Measurements from ENCODE around the gene CALHM5.
"Not testable (repeated sequence)": the region's sequence is repeated elsewhere in the genome, so short reads cannot be mapped to it uniquely, and the experiment has no call there.

DNA sequence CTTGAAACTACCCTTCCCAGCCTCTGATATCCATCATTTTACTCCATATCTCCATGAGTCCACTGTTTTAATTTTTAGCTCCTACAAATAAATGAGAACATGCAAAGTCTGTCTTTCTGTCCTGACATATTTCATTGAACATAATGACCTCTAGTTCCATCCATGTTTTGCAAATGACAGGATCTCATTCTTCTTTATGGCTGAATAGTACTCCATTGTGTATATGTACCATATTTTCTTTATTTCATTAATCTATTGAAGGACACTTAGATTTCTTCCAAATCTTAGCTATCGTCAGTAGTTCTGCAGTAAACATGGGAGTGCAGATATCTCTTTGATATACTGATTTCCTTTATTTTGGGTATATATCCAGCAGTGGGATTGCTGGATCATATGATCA, 16.3 kb upstream of the CALHM5 start:
- not testable (repeated sequence) for TF ChIP-seq ZNF140 (tag by site-specific recombination; IDR thresholded peaks at IDR 0.05); HOXD13 (CRISPR knock-in tag; IDR thresholded peaks at IDR 0.05; ENCODE audit: borderline replicate concordance); ZNF175 (tag by site-specific recombination; IDR thresholded peaks at IDR 0.05); ZEB2 (tag by site-specific recombination; IDR thresholded peaks at IDR 0.05); KLF9 (tag by site-specific recombination; IDR thresholded peaks at IDR 0.05; ENCODE audit: low read depth); ZNF239 (tag by site-specific recombination; IDR thresholded peaks at IDR 0.05)
- TF ChIP-seq, protein P1, sequence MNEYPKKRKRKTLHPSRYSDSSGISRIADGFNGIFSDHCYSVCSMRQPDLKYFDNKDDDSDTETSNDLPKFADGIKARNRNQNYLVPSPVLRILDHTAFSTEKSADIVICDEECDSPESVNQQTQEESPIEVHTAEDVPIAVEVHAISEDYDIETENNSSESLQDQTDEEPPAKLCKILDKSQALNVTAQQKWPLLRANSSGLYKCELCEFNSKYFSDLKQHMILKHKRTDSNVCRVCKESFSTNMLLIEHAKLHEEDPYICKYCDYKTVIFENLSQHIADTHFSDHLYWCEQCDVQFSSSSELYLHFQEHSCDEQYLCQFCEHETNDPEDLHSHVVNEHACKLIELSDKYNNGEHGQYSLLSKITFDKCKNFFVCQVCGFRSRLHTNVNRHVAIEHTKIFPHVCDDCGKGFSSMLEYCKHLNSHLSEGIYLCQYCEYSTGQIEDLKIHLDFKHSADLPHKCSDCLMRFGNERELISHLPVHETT (tag by site-specific recombination; IDR thresholded peaks at IDR 0.05) = not testable (repeated sequence)
- TF ChIP-seq, protein P2, sequence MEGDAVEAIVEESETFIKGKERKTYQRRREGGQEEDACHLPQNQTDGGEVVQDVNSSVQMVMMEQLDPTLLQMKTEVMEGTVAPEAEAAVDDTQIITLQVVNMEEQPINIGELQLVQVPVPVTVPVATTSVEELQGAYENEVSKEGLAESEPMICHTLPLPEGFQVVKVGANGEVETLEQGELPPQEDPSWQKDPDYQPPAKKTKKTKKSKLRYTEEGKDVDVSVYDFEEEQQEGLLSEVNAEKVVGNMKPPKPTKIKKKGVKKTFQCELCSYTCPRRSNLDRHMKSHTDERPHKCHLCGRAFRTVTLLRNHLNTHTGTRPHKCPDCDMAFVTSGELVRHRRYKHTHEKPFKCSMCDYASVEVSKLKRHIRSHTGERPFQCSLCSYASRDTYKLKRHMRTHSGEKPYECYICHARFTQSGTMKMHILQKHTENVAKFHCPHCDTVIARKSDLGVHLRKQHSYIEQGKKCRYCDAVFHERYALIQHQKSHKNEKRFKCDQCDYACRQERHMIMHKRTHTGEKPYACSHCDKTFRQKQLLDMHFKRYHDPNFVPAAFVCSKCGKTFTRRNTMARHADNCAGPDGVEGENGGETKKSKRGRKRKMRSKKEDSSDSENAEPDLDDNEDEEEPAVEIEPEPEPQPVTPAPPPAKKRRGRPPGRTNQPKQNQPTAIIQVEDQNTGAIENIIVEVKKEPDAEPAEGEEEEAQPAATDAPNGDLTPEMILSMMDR (tag by site-specific recombination; IDR thresholded peaks at IDR 0.05) = not testable (repeated sequence)
- TF ChIP-seq, protein P3, sequence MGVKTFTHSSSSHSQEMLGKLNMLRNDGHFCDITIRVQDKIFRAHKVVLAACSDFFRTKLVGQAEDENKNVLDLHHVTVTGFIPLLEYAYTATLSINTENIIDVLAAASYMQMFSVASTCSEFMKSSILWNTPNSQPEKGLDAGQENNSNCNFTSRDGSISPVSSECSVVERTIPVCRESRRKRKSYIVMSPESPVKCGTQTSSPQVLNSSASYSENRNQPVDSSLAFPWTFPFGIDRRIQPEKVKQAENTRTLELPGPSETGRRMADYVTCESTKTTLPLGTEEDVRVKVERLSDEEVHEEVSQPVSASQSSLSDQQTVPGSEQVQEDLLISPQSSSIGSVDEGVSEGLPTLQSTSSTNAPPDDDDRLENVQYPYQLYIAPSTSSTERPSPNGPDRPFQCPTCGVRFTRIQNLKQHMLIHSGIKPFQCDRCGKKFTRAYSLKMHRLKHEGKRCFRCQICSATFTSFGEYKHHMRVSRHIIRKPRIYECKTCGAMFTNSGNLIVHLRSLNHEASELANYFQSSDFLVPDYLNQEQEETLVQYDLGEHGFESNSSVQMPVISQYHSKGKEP (tag by site-specific recombination; IDR thresholded peaks at IDR 0.05) = not testable (repeated sequence)
- TF ChIP-seq, protein P4, sequence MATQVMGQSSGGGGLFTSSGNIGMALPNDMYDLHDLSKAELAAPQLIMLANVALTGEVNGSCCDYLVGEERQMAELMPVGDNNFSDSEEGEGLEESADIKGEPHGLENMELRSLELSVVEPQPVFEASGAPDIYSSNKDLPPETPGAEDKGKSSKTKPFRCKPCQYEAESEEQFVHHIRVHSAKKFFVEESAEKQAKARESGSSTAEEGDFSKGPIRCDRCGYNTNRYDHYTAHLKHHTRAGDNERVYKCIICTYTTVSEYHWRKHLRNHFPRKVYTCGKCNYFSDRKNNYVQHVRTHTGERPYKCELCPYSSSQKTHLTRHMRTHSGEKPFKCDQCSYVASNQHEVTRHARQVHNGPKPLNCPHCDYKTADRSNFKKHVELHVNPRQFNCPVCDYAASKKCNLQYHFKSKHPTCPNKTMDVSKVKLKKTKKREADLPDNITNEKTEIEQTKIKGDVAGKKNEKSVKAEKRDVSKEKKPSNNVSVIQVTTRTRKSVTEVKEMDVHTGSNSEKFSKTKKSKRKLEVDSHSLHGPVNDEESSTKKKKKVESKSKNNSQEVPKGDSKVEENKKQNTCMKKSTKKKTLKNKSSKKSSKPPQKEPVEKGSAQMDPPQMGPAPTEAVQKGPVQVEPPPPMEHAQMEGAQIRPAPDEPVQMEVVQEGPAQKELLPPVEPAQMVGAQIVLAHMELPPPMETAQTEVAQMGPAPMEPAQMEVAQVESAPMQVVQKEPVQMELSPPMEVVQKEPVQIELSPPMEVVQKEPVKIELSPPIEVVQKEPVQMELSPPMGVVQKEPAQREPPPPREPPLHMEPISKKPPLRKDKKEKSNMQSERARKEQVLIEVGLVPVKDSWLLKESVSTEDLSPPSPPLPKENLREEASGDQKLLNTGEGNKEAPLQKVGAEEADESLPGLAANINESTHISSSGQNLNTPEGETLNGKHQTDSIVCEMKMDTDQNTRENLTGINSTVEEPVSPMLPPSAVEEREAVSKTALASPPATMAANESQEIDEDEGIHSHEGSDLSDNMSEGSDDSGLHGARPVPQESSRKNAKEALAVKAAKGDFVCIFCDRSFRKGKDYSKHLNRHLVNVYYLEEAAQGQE (tag by site-specific recombination; IDR thresholded peaks at IDR 0.05) = not testable (repeated sequence)
- TF ChIP-seq, protein P5, sequence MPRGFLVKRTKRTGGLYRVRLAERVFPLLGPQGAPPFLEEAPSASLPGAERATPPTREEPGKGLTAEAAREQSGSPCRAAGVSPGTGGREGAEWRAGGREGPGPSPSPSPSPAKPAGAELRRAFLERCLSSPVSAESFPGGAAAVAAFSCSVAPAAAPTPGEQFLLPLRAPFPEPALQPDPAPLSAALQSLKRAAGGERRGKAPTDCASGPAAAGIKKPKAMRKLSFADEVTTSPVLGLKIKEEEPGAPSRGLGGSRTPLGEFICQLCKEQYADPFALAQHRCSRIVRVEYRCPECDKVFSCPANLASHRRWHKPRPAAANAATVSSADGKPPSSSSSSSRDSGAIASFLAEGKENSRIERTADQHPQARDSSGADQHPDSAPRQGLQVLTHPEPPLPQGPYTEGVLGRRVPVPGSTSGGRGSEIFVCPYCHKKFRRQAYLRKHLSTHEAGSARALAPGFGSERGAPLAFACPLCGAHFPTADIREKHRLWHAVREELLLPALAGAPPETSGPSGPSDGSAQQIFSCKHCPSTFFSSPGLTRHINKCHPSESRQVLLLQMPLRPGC (tag by site-specific recombination; IDR thresholded peaks at IDR 0.05) = not testable (repeated sequence)
